HCT116 (cell line): Measurements from ENCODE around the gene CIITA. TPM values are rescaled to one million over a fixed set of nuclear protein-coding genes. Genes with fewer than 3 reads are reported as not detected.

Experiments used
- ATAC-seq: fragments of 200-7000 bp; cut with Tn5 transposase; 2 replicates; pipeline ENCODE4 v1.9.1; 2020; ENCODE audit warnings: mild to moderate bottlenecking, moderate library complexity
- BruUV-seq: library from RNA; stranded (reverse); fragments of 400-500 nt; replicated peaks from 2 replicates; lab custom pipeline; 2021; lab: Mats Ljungman, UMichigan
- CTCF ChIA-PET: fragments of 300-600 bp; sonication (Branson Sonifier 250); formaldehyde crosslinking; loops from one replicate; lab custom pipeline; 2021; ENCODE audit warnings: antibody characterized with exemption; lab: Charles Lee
- POLR2A ChIA-PET: fragments of 300-600, 350-600 bp; sonication (Branson Sonifier 250); formaldehyde crosslinking; loops from one replicate; lab custom pipeline; 2021; ENCODE audit warnings: antibody characterized with exemption; lab: Charles Lee
- RAD21 ChIA-PET, 2 experiments: fragments of 300-600 bp; sonication (Branson Sonifier 250); formaldehyde crosslinking; loops; one replicate each; lab custom pipeline; 2023; ENCODE audit warnings: low total read pairs in 2 of 2; ENCODE audit not compliant: uncharacterized antibody in 2 of 2, unreplicated experiment in 2 of 2, low non-redundant PET in 1 of 2; lab: Charles Lee
- DNase-seq: peaks from one replicate; pipeline ENCODE4 v3.0.0-alpha.2; 2010; ENCODE audit warnings: low read depth, low spot score
- H2AFZ ChIP-seq: fragments of 200-600 bp; shearing (Covaris generic), sonication (generic); 2 replicates; pipeline ENCODE4 v1.6.1; 2017; ENCODE audit warnings: low read depth, mixed run types, mixed read lengths, antibody characterized with exemption, low read length; ENCODE audit not compliant: poor library complexity, severe bottlenecking
- H3K27ac ChIP-seq: 2 replicates; pipeline ENCODE4 v1.5.1; 2012; ENCODE audit warnings: low read depth, low read length
- H3K27me3 ChIP-seq: fragments of 200-600 bp; sonication (generic); 2 replicates; pipeline ENCODE4 v1.6.1; 2016; ENCODE audit warnings: mixed run types, low read length, mixed read lengths; ENCODE audit not compliant: insufficient read depth
- H3K36me3 ChIP-seq, 2 experiments: fragments of 200-500 bp in 1 of 2; fragments of 200-600 bp in 1 of 2; sonication (Bioruptor generic) in 1 of 2; sonication (generic) in 1 of 2; 2 replicates each; pipeline versions ENCODE4 v1.5.1 to v1.6.1; 2014 to 2016; ENCODE audit warnings: low read length in 2 of 2, inconsistent platforms in 1 of 2, mixed read lengths in 1 of 2, mixed run types in 1 of 2; ENCODE audit not compliant: insufficient read depth in 2 of 2, control insufficient read depth in 1 of 2
- H3K4me1 ChIP-seq, 2 experiments: fragments of 200-600 bp in 1 of 2; sonication (generic) in 1 of 2; 2 replicates each; pipeline versions ENCODE4 v1.5.1 to v1.6.1; 2012 to 2017; ENCODE audit warnings: low read length in 2 of 2, inconsistent platforms in 1 of 2, mild to moderate bottlenecking in 1 of 2, mixed read lengths in 1 of 2, mixed run types in 1 of 2, moderate library complexity in 1 of 2; ENCODE audit not compliant: insufficient read depth in 2 of 2, control insufficient read depth in 1 of 2
- H3K4me2 ChIP-seq: fragments of 200-600 bp; sonication (generic); 2 replicates; pipeline ENCODE4 v1.6.1; 2017; ENCODE audit warnings: mixed run types, low read length, mixed read lengths
- H3K4me3 ChIP-seq, 2 experiments: fragments of 200-600 bp in 1 of 2; sonication (generic) in 1 of 2; replicated peaks in 1 of 2; 2 replicates each; pipeline ENCODE4 v1.5.1; 2011 to 2016; ENCODE audit warnings: low read length in 2 of 2, control low read depth in 1 of 2, low read depth in 1 of 2, mild to moderate bottlenecking in 1 of 2, mixed read lengths in 1 of 2, mixed run types in 1 of 2
- H3K79me2 ChIP-seq: fragments of 200-600 bp; sonication (generic); 2 replicates; pipeline ENCODE4 v1.6.1; 2017; ENCODE audit warnings: mild to moderate bottlenecking, mixed run types, low read length, moderate library complexity, mixed read lengths; ENCODE audit not compliant: insufficient read depth
- H3K9ac ChIP-seq: fragments of 200-600 bp; sonication (generic); 2 replicates; pipeline ENCODE4 v1.6.1; 2016; ENCODE audit warnings: low read length, mixed read lengths
- H3K9me2 ChIP-seq: fragments of 200-600 bp; sonication (generic), shearing (Covaris generic); 2 replicates; pipeline ENCODE4 v1.6.1; 2017; ENCODE audit warnings: mixed run types, mild to moderate bottlenecking, moderate library complexity; ENCODE audit not compliant: insufficient read depth
- H3K9me3 ChIP-seq, 2 experiments: fragments of 200-500 bp in 1 of 2; fragments of 200-600 bp in 1 of 2; sonication (Bioruptor generic) in 1 of 2; sonication (generic) in 1 of 2; 2 replicates each; pipeline ENCODE4 v1.6.1; 2014 to 2017; ENCODE audit warnings: low read length in 2 of 2, mixed read lengths in 2 of 2, inconsistent platforms in 1 of 2, low read depth in 1 of 2, mild to moderate bottlenecking in 1 of 2, mixed run types in 1 of 2, moderate library complexity in 1 of 2; ENCODE audit not compliant: control insufficient read depth in 1 of 2, insufficient read depth in 1 of 2
- H4K20me1 ChIP-seq: fragments of 200-600 bp; sonication (generic), shearing (Covaris generic); 2 replicates; pipeline ENCODE4 v1.6.1; 2017; ENCODE audit warnings: mixed run types, mild to moderate bottlenecking, moderate library complexity; ENCODE audit not compliant: insufficient read depth
- CBX3 ChIP-seq: IDR thresholded peaks from 2 replicates; pipeline ENCODE4 v1.6.1; 2012; ENCODE audit warnings: low read depth
- EZH2phosphoT487 ChIP-seq: fragments of 200-600 bp; IDR thresholded peaks from 2 replicates; pipeline ENCODE4 v1.6.1; 2018; ENCODE audit warnings: antibody characterized with exemption, borderline replicate concordance
- FOSL1 ChIP-seq: IDR thresholded peaks from 2 replicates; pipeline ENCODE4 v1.6.1; 2012; ENCODE audit warnings: low read depth
- JUND ChIP-seq: IDR thresholded peaks from 2 replicates; pipeline ENCODE4 v1.6.1; 2012
- POLR2A ChIP-seq: IDR thresholded peaks from 2 replicates; pipeline ENCODE4 v1.7.0; 2011; ENCODE audit warnings: borderline replicate concordance; ENCODE audit not compliant: insufficient read depth, insufficient read length; ENCODE audit errors: extremely low read depth
- SP1 ChIP-seq: IDR thresholded peaks from 2 replicates; pipeline ENCODE4 v1.6.1; 2012; ENCODE audit warnings: low read depth
- SRF ChIP-seq: IDR thresholded peaks from 2 replicates; pipeline ENCODE4 v1.6.1; 2012; ENCODE audit warnings: low read depth
- ZFX ChIP-seq: fragments of 450-650 bp; IDR thresholded peaks from 2 replicates; pipeline ENCODE4 v1.6.1; 2017
- intact Hi-C: fragments of 100-400 bp; cut with micrococcal nuclease; formaldehyde crosslinking; loops from 2 replicates; pipeline ENCODE4 v1.10.0; 2022
- total RNA-seq: library from RNA; stranded (reverse); gene quantifications from one replicate; pipeline ENCODE4 v1.2.1, GENCODE V29; 2021; ENCODE audit not compliant: unreplicated experiment
- TF ChIP-seq, protein P1 (sequence below): IDR thresholded peaks from 2 replicates; pipeline ENCODE4 v1.6.1; 2012
- TF ChIP-seq, protein P2 (sequence below): IDR thresholded peaks from 2 replicates; pipeline ENCODE4 v1.6.1; 2011; ENCODE audit warnings: mild to moderate bottlenecking, low read length, moderate library complexity; ENCODE audit not compliant: insufficient replicate concordance; ENCODE audit errors: extremely low read depth

CIITA gene
- total RNA-seq, 1 experiment from 2014 or later: 0.25 TPM

DNA sequence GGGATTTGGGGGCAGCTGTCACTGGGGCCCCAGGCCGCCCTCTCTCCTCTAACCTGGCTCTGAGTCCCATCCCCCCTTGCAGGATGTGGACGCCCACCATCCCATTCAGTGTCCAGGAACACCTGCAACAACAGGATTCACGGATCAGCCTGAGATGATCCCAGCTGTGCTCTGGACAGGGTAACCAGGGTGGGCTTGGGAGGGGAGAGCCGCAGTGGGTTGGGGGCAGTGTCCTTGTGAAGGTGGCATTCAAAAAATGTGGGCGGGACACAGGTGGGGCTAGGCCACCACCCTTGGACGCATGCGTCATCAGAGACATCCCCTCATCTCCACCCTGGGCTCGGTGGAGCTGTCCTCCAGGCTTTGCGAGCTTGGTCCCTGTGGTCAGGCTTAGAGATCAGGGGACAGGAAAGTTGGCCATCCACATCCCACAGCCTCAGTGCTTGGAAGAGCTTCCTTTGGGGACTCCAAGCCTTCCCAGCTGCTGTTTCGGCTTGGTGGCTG lies 46.2 kb downstream of the CIITA start:
- no peaks in the 10 kb centered on the region for H3K9me3 ChIP-seq
- no peak for DNase-seq
- H3K27me3 ChIP-seq: no peaks in the 10 kb centered on the region
- RAD21 ChIA-PET: interaction anchor here in 1 of 2 experiments (0.6 kb wide), 1 partner anchor 41 kb away, joined by 3 read pairs; no protein-coding TSS in a partner anchor
- H3K4me1 ChIP-seq: peaks cover 4 to 27% of the 10 kb centered on the region in 2 experiments; a peak in 3 of 4 replicates
- H2AFZ ChIP-seq: no peak overlapping the region
- POLR2A ChIA-PET: no interaction called here
- peaks cover 5% of the 10 kb centered on the region in 2 experiments; a peak in 3 of 4 replicates for H3K36me3 ChIP-seq
- no peak for ATAC-seq
- H3K4me2 ChIP-seq: no peak overlapping the region
- H3K27ac ChIP-seq: no peak overlapping the region
- intact Hi-C loops: no loop called here
- TF ChIP-seq FOSL1 (no peak), SRF (no peak), ZFX (no peak), SP1 (no peak), JUND (no peak), CBX3 (no peak), EZH2phosphoT487 (no peak), POLR2A (no peak)
- TF ChIP-seq, protein P1, sequence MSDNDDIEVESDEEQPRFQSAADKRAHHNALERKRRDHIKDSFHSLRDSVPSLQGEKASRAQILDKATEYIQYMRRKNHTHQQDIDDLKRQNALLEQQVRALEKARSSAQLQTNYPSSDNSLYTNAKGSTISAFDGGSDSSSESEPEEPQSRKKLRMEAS: no peak
- TF ChIP-seq, protein P2, sequence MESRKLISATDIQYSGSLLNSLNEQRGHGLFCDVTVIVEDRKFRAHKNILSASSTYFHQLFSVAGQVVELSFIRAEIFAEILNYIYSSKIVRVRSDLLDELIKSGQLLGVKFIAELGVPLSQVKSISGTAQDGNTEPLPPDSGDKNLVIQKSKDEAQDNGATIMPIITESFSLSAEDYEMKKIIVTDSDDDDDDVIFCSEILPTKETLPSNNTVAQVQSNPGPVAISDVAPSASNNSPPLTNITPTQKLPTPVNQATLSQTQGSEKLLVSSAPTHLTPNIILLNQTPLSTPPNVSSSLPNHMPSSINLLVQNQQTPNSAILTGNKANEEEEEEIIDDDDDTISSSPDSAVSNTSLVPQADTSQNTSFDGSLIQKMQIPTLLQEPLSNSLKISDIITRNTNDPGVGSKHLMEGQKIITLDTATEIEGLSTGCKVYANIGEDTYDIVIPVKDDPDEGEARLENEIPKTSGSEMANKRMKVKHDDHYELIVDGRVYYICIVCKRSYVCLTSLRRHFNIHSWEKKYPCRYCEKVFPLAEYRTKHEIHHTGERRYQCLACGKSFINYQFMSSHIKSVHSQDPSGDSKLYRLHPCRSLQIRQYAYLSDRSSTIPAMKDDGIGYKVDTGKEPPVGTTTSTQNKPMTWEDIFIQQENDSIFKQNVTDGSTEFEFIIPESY: no peak
- no peak overlapping the region for H3K9ac ChIP-seq
- H4K20me1 ChIP-seq: no peaks in the 10 kb centered on the region
- BruUV-seq: no TSS peak
- CTCF ChIA-PET: no interaction called here
- no peak overlapping the region for H3K4me3 ChIP-seq
- no peaks in the 10 kb centered on the region for H3K9me2 ChIP-seq
- no peaks in the 10 kb centered on the region for H3K79me2 ChIP-seq
